ENCODE measurements around the gene PAPOLB. TPM values are rescaled to one million over a fixed set of nuclear protein-coding genes. Genes with fewer than 3 reads are reported as not detected.

Gene PAPOLB
- total RNA-seq, 1 experiment from 2014 or later = 0.31 TPM

GRCh38 chr7:4905171-4905570, 43.3 kb upstream of the PAPOLB start:
- TF ChIP-seq, protein P1, sequence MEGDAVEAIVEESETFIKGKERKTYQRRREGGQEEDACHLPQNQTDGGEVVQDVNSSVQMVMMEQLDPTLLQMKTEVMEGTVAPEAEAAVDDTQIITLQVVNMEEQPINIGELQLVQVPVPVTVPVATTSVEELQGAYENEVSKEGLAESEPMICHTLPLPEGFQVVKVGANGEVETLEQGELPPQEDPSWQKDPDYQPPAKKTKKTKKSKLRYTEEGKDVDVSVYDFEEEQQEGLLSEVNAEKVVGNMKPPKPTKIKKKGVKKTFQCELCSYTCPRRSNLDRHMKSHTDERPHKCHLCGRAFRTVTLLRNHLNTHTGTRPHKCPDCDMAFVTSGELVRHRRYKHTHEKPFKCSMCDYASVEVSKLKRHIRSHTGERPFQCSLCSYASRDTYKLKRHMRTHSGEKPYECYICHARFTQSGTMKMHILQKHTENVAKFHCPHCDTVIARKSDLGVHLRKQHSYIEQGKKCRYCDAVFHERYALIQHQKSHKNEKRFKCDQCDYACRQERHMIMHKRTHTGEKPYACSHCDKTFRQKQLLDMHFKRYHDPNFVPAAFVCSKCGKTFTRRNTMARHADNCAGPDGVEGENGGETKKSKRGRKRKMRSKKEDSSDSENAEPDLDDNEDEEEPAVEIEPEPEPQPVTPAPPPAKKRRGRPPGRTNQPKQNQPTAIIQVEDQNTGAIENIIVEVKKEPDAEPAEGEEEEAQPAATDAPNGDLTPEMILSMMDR (IDR thresholded peaks at IDR 0.05) = no peak
- TF ChIP-seq, protein P2, sequence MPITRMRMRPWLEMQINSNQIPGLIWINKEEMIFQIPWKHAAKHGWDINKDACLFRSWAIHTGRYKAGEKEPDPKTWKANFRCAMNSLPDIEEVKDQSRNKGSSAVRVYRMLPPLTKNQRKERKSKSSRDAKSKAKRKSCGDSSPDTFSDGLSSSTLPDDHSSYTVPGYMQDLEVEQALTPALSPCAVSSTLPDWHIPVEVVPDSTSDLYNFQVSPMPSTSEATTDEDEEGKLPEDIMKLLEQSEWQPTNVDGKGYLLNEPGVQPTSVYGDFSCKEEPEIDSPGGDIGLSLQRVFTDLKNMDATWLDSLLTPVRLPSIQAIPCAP (CRISPR knock-in tag; IDR thresholded peaks at IDR 0.05) = no peak
- TF ChIP-seq TCF7 (CRISPR knock-in tag; IDR thresholded peaks at IDR 0.05; ENCODE audit: low read depth) = no peak
- TF ChIP-seq TEAD4 (CRISPR knock-in tag; IDR thresholded peaks at IDR 0.05) = no peak
- no peak for TF ChIP-seq ZNF425 (CRISPR knock-in tag; conservative IDR thresholded peaks at IDR 0.05)
- TF ChIP-seq, protein P3, sequence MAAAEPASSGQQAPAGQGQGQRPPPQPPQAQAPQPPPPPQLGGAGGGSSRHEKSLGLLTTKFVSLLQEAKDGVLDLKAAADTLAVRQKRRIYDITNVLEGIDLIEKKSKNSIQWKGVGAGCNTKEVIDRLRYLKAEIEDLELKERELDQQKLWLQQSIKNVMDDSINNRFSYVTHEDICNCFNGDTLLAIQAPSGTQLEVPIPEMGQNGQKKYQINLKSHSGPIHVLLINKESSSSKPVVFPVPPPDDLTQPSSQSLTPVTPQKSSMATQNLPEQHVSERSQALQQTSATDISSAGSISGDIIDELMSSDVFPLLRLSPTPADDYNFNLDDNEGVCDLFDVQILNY (CRISPR knock-in tag; IDR thresholded peaks at IDR 0.05) = no peak
- TF ChIP-seq, protein P4, sequence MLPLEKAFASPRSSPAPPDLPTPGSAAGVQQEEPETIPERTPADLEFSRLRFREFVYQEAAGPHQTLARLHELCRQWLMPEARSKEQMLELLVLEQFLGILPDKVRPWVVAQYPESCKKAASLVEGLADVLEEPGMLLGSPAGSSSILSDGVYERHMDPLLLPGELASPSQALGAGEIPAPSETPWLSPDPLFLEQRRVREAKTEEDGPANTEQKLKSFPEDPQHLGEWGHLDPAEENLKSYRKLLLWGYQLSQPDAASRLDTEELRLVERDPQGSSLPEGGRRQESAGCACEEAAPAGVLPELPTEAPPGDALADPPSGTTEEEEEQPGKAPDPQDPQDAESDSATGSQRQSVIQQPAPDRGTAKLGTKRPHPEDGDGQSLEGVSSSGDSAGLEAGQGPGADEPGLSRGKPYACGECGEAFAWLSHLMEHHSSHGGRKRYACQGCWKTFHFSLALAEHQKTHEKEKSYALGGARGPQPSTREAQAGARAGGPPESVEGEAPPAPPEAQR (CRISPR knock-in tag; IDR thresholded peaks at IDR 0.05) = no peak
- TF ChIP-seq SP1 (CRISPR knock-in tag; conservative IDR thresholded peaks at IDR 0.05) = no peak
- TF ChIP-seq NR2C2 (CRISPR knock-in tag; IDR thresholded peaks at IDR 0.05) = no peak
- Mint-ChIP-seq H3K36me3 (no peaks in the 10 kb centered on the region), H3K9me3 (peaks cover 14% of the 10 kb centered on the region), H3K27ac (no peak overlapping the region), H3K4me3 (no peak overlapping the region), H3K27me3 (ENCODE audit: low read depth) (no peaks in the 10 kb centered on the region; the same call in 1 of the 2 replicates), H3K4me1 (no peaks in the 10 kb centered on the region)
- ATAC-seq (no peak), DNase-seq (ENCODE audit: low spot score) (no peak)
- POLR2A ChIA-PET = no interaction called here
- CTCF ChIA-PET = no interaction called here

GRCh38 chr7:4904346-4904745, 42.5 kb upstream of the PAPOLB start:
- no peaks in the 10 kb centered on the region for H3K4me1 Mint-ChIP-seq
- H3K36me3 Mint-ChIP-seq = no peaks in the 10 kb centered on the region
- H3K9me3 Mint-ChIP-seq = peaks cover 14% of the 10 kb centered on the region
- DNase-seq (ENCODE audit: low spot score) = no peak
- ChIA-PET POLR2A (no interaction called here), CTCF (no interaction called here)
- no peak overlapping the region for H3K27ac Mint-ChIP-seq
- no peaks in the 10 kb centered on the region; the same call in none of the 2 replicates for H3K27me3 Mint-ChIP-seq (ENCODE audit: low read depth)
- no peak for ATAC-seq
- no peak overlapping the region for H3K4me3 Mint-ChIP-seq
- no peak for TF ChIP-seq JUN (CRISPR knock-in tag; IDR thresholded peaks at IDR 0.05)
- no peak for TF ChIP-seq NR3C1 (CRISPR knock-in tag; conservative IDR thresholded peaks at IDR 0.05; ENCODE audit: low read depth)
- no peak for TF ChIP-seq SP1 (CRISPR knock-in tag; conservative IDR thresholded peaks at IDR 0.05)
- no peak for TF ChIP-seq TEAD4 (CRISPR knock-in tag; IDR thresholded peaks at IDR 0.05)
- no peak for TF ChIP-seq EMX1 (CRISPR knock-in tag; IDR thresholded peaks at IDR 0.05)
- TF ChIP-seq CBFB (CRISPR knock-in tag; IDR thresholded peaks at IDR 0.05; ENCODE audit: low read depth) = no peak
- TF ChIP-seq, protein P5, sequence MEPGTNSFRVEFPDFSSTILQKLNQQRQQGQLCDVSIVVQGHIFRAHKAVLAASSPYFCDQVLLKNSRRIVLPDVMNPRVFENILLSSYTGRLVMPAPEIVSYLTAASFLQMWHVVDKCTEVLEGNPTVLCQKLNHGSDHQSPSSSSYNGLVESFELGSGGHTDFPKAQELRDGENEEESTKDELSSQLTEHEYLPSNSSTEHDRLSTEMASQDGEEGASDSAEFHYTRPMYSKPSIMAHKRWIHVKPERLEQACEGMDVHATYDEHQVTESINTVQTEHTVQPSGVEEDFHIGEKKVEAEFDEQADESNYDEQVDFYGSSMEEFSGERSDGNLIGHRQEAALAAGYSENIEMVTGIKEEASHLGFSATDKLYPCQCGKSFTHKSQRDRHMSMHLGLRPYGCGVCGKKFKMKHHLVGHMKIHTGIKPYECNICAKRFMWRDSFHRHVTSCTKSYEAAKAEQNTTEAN (CRISPR knock-in tag; IDR thresholded peaks at IDR 0.05) = no peak
- TF ChIP-seq IRF2 (CRISPR knock-in tag; IDR thresholded peaks at IDR 0.05; ENCODE audit: borderline replicate concordance, low read depth) = no peak
- no peak for TF ChIP-seq CREB1 (CRISPR knock-in tag; IDR thresholded peaks at IDR 0.05)
